ENCODE data around the gene TMEM258.

The TMEM258 gene

GRCh38 chr11:61817471-61818202 is 25.2 kb upstream of the TMEM258 start:
- DNase-seq = no peak

GRCh38 chr11:61816736-61817455 is 24.5 kb upstream of the TMEM258 start, which contains the start of gene FADS1:
TSS of gene FADS1 (minus strand) at chr11:61817003. CDS start at chr11:61816929, 74 bp downstream.
- DNase-seq = peak; percentile 52

GRCh38 chr11:61815790-61816735 is 23.7 kb upstream of the TMEM258 start:
- DNase-seq = peak; percentile 46

GRCh38 chr11:61814958-61815789 is 22.8 kb upstream of the TMEM258 start:
- no peak for DNase-seq

GRCh38 chr11:61814247-61814957 is 22.0 kb upstream of the TMEM258 start:
- no peak for DNase-seq

GRCh38 chr11:61812736-61813411 is 20.5 kb upstream of the TMEM258 start:
- DNase-seq = no peak

- DNase-seq = no peak
Observed at GRCh38 chr11:61811831-61812230, 19.4 kb upstream of the TMEM258 start.

- DNase-seq = no peak
Observed at GRCh38 chr11:61810671-61811175, 18.3 kb upstream of the TMEM258 start.

- DNase-seq = no peak
Observed at GRCh38 chr11:61806785-61807184, 14.4 kb upstream of the TMEM258 start.

- no peak for DNase-seq
Observed at GRCh38 chr11:61805146-61805545, 12.7 kb upstream of the TMEM258 start.

- no peak for DNase-seq
Observed at GRCh38 chr11:61803889-61804647, 11.7 kb upstream of the TMEM258 start.

- DNase-seq = no peak
Observed at GRCh38 chr11:61802605-61803004, 10.2 kb upstream of the TMEM258 start.

- no peak for DNase-seq
Observed at GRCh38 chr11:61800331-61801281, 8.2 kb upstream of the TMEM258 start.

GRCh38 chr11:61799665-61800284 is 7.4 kb upstream of the TMEM258 start:
- DNase-seq = no peak

- peak; percentile 63 for DNase-seq
Observed at GRCh38 chr11:61797263-61797944, 5.0 kb upstream of the TMEM258 start.

- DNase-seq = no peak
Observed at GRCh38 chr11:61795876-61796526, 3.6 kb upstream of the TMEM258 start.

GRCh38 chr11:61795459-61795858 is 3.1 kb upstream of the TMEM258 start:
- no peak for DNase-seq

All from activated T-cell treated with anti-CD3 and anti-CD28 coated beads for 4 hours (primary cell).